ENCODE results near the gene CRYBA2.

CRYBA2 gene

GRCh38 chr2:218993345-218994315 is at the start of gene CRYBA2:
CRYBA2 (minus strand) TSS chr2:218993422; CDS start chr2:218993176, 246 bp downstream.
- DNase-seq, result peak; percentile 78

GRCh38 chr2:219042750-219043149 is 49.5 kb upstream of the CRYBA2 start:
- no peak for DNase-seq

- DNase-seq, result no peak
Measured at GRCh38 chr2:219042157-219042556, 48.9 kb upstream of the CRYBA2 start.

GRCh38 chr2:219041252-219041651 is 48.0 kb upstream of the CRYBA2 start, which contains the start of gene CFAP65:
CFAP65 (minus strand) TSS chr2:219041516; CDS start chr2:219039048, 2,468 bp downstream.
- DNase-seq, result peak; percentile 65

- DNase-seq, result no peak
Measured at GRCh38 chr2:219038600-219038999, 45.4 kb upstream of the CRYBA2 start.

GRCh38 chr2:219037783-219038499 is 44.7 kb upstream of the CRYBA2 start:
- DNase-seq, result no peak

- DNase-seq, result no peak
Measured at GRCh38 chr2:219035942-219036341, 42.7 kb upstream of the CRYBA2 start.

GRCh38 chr2:219034823-219035222 is 41.6 kb upstream of the CRYBA2 start:
- no peak for DNase-seq

- no peak for DNase-seq
Measured at GRCh38 chr2:219032051-219032745, 39.0 kb upstream of the CRYBA2 start.

GRCh38 chr2:219031005-219031738 is 38.0 kb upstream of the CRYBA2 start:
- no peak for DNase-seq

- no peak for DNase-seq
Measured at GRCh38 chr2:219030177-219030940, 37.1 kb upstream of the CRYBA2 start.

GRCh38 chr2:219029829-219030165 is 36.6 kb upstream of the CRYBA2 start:
- DNase-seq, result peak; percentile 70

- DNase-seq, result no peak
Measured at GRCh38 chr2:219028996-219029828, 36.0 kb upstream of the CRYBA2 start.

- DNase-seq, result peak; percentile 4
Measured at GRCh38 chr2:219028141-219028540, 34.9 kb upstream of the CRYBA2 start.

GRCh38 chr2:219027511-219028055 is 34.4 kb upstream of the CRYBA2 start:
- DNase-seq, result no peak

GRCh38 chr2:219026946-219027345 is 33.7 kb upstream of the CRYBA2 start:
- no peak for DNase-seq

GRCh38 chr2:219025637-219026585 is 32.7 kb upstream of the CRYBA2 start:
- no peak for DNase-seq

GRCh38 chr2:219024059-219024458 is 30.8 kb upstream of the CRYBA2 start:
- no peak for DNase-seq

GRCh38 chr2:219023045-219023605 is 29.9 kb upstream of the CRYBA2 start:
- DNase-seq, result no peak

Data from NCI-H69 (cell line).